SK-N-SH (cell line): Measurements from ENCODE around the gene ABLIM1. TPM values are rescaled to one million over a fixed set of nuclear protein-coding genes. Genes with fewer than 3 reads are reported as not detected.
A peak's percentile ranks its signal among the peaks of the same experiment; 100 is the strongest.

Experiments used
- CTCF ChIA-PET: fragments of 300-600, 350-600 bp; formaldehyde crosslinking; extraction: SDS; loops from one replicate; lab custom pipeline; 2021; lab: Yijun Ruan, JAX
- POLR2A ChIA-PET: fragments of 350-600 bp; sonication (Branson Sonifier 250); formaldehyde crosslinking; extraction: SDS; loops from one replicate; lab custom pipeline; 2020; ENCODE audit warnings: antibody characterized with exemption, inconsistent platforms; lab: Yijun Ruan, JAX
- DNase-seq: peaks from one replicate; pipeline ENCODE4 v3.0.0; 2012
- H2AFZ ChIP-seq: fragments of 200-600 bp; sonication (generic); 2 replicates; pipeline ENCODE4 v1.8.1; 2016; ENCODE audit warnings: antibody characterized with exemption, mild to moderate bottlenecking, low read depth
- H3F3A ChIP-seq: fragments of 200-600 bp; sonication (generic); replicated peaks from 2 replicates; pipeline ENCODE3; 2016; ENCODE audit warnings: antibody characterized with exemption, mild to moderate bottlenecking; ENCODE audit not compliant: insufficient read depth
- H3K27ac ChIP-seq, 2 experiments: fragments of 200-500 bp in 1 of 2; fragments of 200-600 bp in 1 of 2; sonication (Bioruptor generic) in 1 of 2; sonication (generic), shearing (Covaris generic) in 1 of 2; 2 replicates each; pipeline versions ENCODE4 v1.5.1 to v1.6.1; 2014 to 2016; ENCODE audit warnings: low read depth in 2 of 2, inconsistent platforms in 1 of 2, low read length in 1 of 2, mild to moderate bottlenecking in 1 of 2, mixed read lengths in 1 of 2
- H3K27me3 ChIP-seq: fragments of 200-600 bp; sonication (generic), shearing (Covaris generic); 2 replicates; pipeline ENCODE4 v1.6.1; 2016; ENCODE audit warnings: mixed run types; ENCODE audit not compliant: insufficient read depth
- H3K36me3 ChIP-seq, 2 experiments: fragments of 200-500 bp in 1 of 2; fragments of 200-600 bp in 1 of 2; sonication (Bioruptor generic) in 1 of 2; sonication (generic) in 1 of 2; replicated peaks in 1 of 2; 2 replicates each; pipeline versions ENCODE3 to v1.5.1; 2014 to 2016; ENCODE audit warnings: low read length in 1 of 2, mild to moderate bottlenecking in 1 of 2; ENCODE audit not compliant: insufficient read depth in 2 of 2, control insufficient read depth in 1 of 2
- H3K4me1 ChIP-seq, 2 experiments: fragments of 200-500 bp in 1 of 2; fragments of 200-600 bp in 1 of 2; sonication (Bioruptor generic) in 1 of 2; sonication (generic), shearing (Covaris generic) in 1 of 2; 2 replicates each; pipeline versions ENCODE4 v1.5.1 to v1.6.1; 2014 to 2016; ENCODE audit warnings: low read depth in 1 of 2, low read length in 1 of 2, mixed run types in 1 of 2; ENCODE audit not compliant: insufficient read depth in 2 of 2, control insufficient read depth in 1 of 2
- H3K4me2 ChIP-seq: fragments of 200-600 bp; sonication (generic), shearing (Covaris generic); 2 replicates; pipeline ENCODE4 v1.6.1; 2017; ENCODE audit warnings: mixed run types
- H3K4me3 ChIP-seq, 2 experiments: fragments of 200-500 bp in 1 of 2; fragments of 200-600 bp in 1 of 2; sonication (Bioruptor generic) in 1 of 2; sonication (generic), shearing (Covaris generic) in 1 of 2; 2 replicates each; pipeline versions ENCODE4 v1.5.1 to v1.8.1; 2014 to 2016; ENCODE audit warnings: low read depth in 2 of 2, inconsistent platforms in 1 of 2, low read length in 1 of 2, mild to moderate bottlenecking in 1 of 2, mixed read lengths in 1 of 2, moderate library complexity in 1 of 2
- H3K79me2 ChIP-seq: fragments of 200-600 bp; sonication (generic); 2 replicates; pipeline ENCODE4 v1.8.1; 2017; ENCODE audit warnings: mild to moderate bottlenecking; ENCODE audit not compliant: insufficient read depth
- H3K9ac ChIP-seq: fragments of 200-600 bp; sonication (generic); 2 replicates; pipeline ENCODE4 v1.6.1; 2017; ENCODE audit warnings: mixed run types
- H3K9me2 ChIP-seq: fragments of 200-600 bp; sonication (generic); 2 replicates; pipeline ENCODE4 v1.6.1; 2017; ENCODE audit warnings: mixed run types
- H3K9me3 ChIP-seq: fragments of 200-600 bp; sonication (generic); 2 replicates; pipeline ENCODE4 v1.6.1; 2017; ENCODE audit warnings: mixed run types, mild to moderate bottlenecking, moderate library complexity
- H4K20me1 ChIP-seq: fragments of 200-600 bp; sonication (generic); 2 replicates; pipeline ENCODE4 v1.6.1; 2017; ENCODE audit warnings: mild to moderate bottlenecking, mixed run types; ENCODE audit not compliant: insufficient read depth
- CTCF ChIP-seq: fragments of 200-600 bp; sonication (generic); IDR thresholded peaks from 2 replicates; pipeline ENCODE4 v1.6.1; 2017; ENCODE audit warnings: antibody characterized with exemption, mild to moderate bottlenecking, moderate library complexity
- ELF1 ChIP-seq: IDR thresholded peaks from 2 replicates; pipeline ENCODE4 v1.4.0; 2012
- EP300 ChIP-seq, 2 experiments: IDR thresholded peaks; 2 replicates each; pipeline versions ENCODE4 v1.4.0 to v1.6.1; 2012; ENCODE audit warnings: borderline replicate concordance in 1 of 2, low read depth in 1 of 2, low read length in 1 of 2
- FOXM1 ChIP-seq: IDR thresholded peaks from 2 replicates; pipeline ENCODE4 v1.4.0; 2012; ENCODE audit warnings: low read depth, mild to moderate bottlenecking
- JUND ChIP-seq: IDR thresholded peaks from 2 replicates; pipeline ENCODE4 v1.4.0; 2012
- MXI1 ChIP-seq: IDR thresholded peaks from 2 replicates; pipeline ENCODE4 v1.6.1; 2012; ENCODE audit warnings: mild to moderate bottlenecking, low read depth, low read length, improper control_type of control experiment
- NRF1 ChIP-seq: IDR thresholded peaks from 2 replicates; pipeline ENCODE4 v1.6.1; 2012; ENCODE audit warnings: low read depth, mild to moderate bottlenecking, low read length
- POLR2AphosphoS5 ChIP-seq: IDR thresholded peaks from 2 replicates; pipeline ENCODE4 v1.6.1; 2012; ENCODE audit warnings: low read depth, low read length
- RAD21 ChIP-seq: IDR thresholded peaks from 2 replicates; pipeline ENCODE4 v1.6.1; 2012; ENCODE audit warnings: mild to moderate bottlenecking, low read length
- RCOR1 ChIP-seq: fragments of 150-350 bp; IDR thresholded peaks from 2 replicates; pipeline ENCODE4 v1.6.1; 2017; ENCODE audit warnings: antibody characterized with exemption, low read length
- REST ChIP-seq: IDR thresholded peaks from 2 replicates; pipeline ENCODE4 v1.6.1; 2012; ENCODE audit warnings: mild to moderate bottlenecking, low read depth, low read length, moderate library complexity
- RFX5 ChIP-seq: IDR thresholded peaks from 2 replicates; pipeline ENCODE4 v1.6.1; 2012; ENCODE audit warnings: mild to moderate bottlenecking, improper control_type of control experiment, low read length
- RXRA ChIP-seq: IDR thresholded peaks from 2 replicates; pipeline ENCODE4 v1.4.0; 2012; ENCODE audit warnings: low read depth, mild to moderate bottlenecking, borderline replicate concordance
- SMC3 ChIP-seq: IDR thresholded peaks from 2 replicates; pipeline ENCODE4 v1.6.1; 2012; ENCODE audit warnings: low read depth, low read length, improper control_type of control experiment
- TAF1 ChIP-seq: IDR thresholded peaks from 2 replicates; pipeline ENCODE4 v1.6.1; 2012; ENCODE audit warnings: low read depth, mild to moderate bottlenecking, low read length, moderate library complexity, borderline replicate concordance
- TEAD4 ChIP-seq: IDR thresholded peaks from 2 replicates; pipeline ENCODE4 v1.4.0; 2012; ENCODE audit warnings: mild to moderate bottlenecking, borderline replicate concordance; ENCODE audit not compliant: insufficient read depth
- USF1 ChIP-seq: IDR thresholded peaks from 2 replicates; pipeline ENCODE4 v1.4.0; 2012; ENCODE audit warnings: low read depth, borderline replicate concordance
- YY1 ChIP-seq: IDR thresholded peaks from 2 replicates; pipeline ENCODE4 v1.4.0; 2012; ENCODE audit warnings: low read depth, mild to moderate bottlenecking
- WGBS: methylation state at CpG from one replicate; pipeline ENCODE4 v1.1.6; 2017; ENCODE audit warnings: low lambda C conversion rate; 5-methylcytosine and 5-hydroxymethylcytosine counted together
- polyA plus RNA-seq, 3 experiments: library from polyadenylated mRNA; depleted of rRNA; stranded (reverse); fragments of >200 nt; gene quantifications; 2 replicates each; pipeline ENCODE4 v1.2.3, GENCODE V29; 2012

The ABLIM1 gene
- polyA plus RNA-seq, 1 of the 3 experiments (the other 2 are of a cell fraction), result 16.1 TPM

GRCh38 chr10:114694752-114695151 lies 36.7 kb upstream of the ABLIM1 start:
- Histone ChIP-seq H3K4me2 (no peak overlapping the region), H3K27ac (no peak overlapping the region), H3K9ac (no peak overlapping the region), H3K4me1 (peaks cover 5 to 7% of the 10 kb centered on the region in 2 experiments; a peak in 3 of 4 replicates), H3K4me3 (no peak overlapping the region), H3K9me3 (no peaks in the 10 kb centered on the region), H3K9me2 (no peaks in the 10 kb centered on the region), H4K20me1 (no peaks in the 10 kb centered on the region), H3F3A (peaks cover 33% of the 10 kb centered on the region), H3K79me2 (no peaks in the 10 kb centered on the region), H3K36me3 (no peaks in the 10 kb centered on the region), H2AFZ (no peak overlapping the region), H3K27me3 (no peaks in the 10 kb centered on the region)
- CTCF ChIA-PET, result interaction anchor here (0.7 to 1.9 kb wide), 9 partner anchors 9 to 391 kb away, joined by 3 to 6 read pairs (median 4); no protein-coding TSS in a partner anchor
- 62% methylated on average over 8 of the region's 8 CpGs for WGBS
- TF ChIP-seq TAF1, result no peak
- peak; percentile 43; the same call in 1 of the 2 replicates for TF ChIP-seq SMC3
- TF ChIP-seq FOXM1, result no peak
- no peak for TF ChIP-seq RFX5
- no peak for TF ChIP-seq JUND
- TF ChIP-seq EP300 (IDR thresholded peaks at IDR 0.05; ENCODE audit: borderline replicate concordance in 1 of 2, low read depth in 1 of 2, low read length in 1 of 2), result no peak
- TF ChIP-seq ELF1, result no peak
- TF ChIP-seq RAD21, result peak; percentile 60
- peak; percentile 55 for TF ChIP-seq CTCF
- TF ChIP-seq TEAD4, result no peak
- TF ChIP-seq REST, result no peak
- peak; percentile 41 for DNase-seq
- POLR2A ChIA-PET, result no interaction called here

- Histone ChIP-seq H3K9ac (no peak overlapping the region), H3K36me3 (no peaks in the 10 kb centered on the region), H3K4me3 (no peak overlapping the region), H2AFZ (no peak overlapping the region), H3K27ac (no peak overlapping the region), H4K20me1 (no peaks in the 10 kb centered on the region), H3F3A (peaks cover 27% of the 10 kb centered on the region), H3K9me2 (no peaks in the 10 kb centered on the region), H3K4me1 (peaks cover 5 to 7% of the 10 kb centered on the region in 2 experiments; a peak in 3 of 4 replicates), H3K79me2 (no peaks in the 10 kb centered on the region), H3K9me3 (no peaks in the 10 kb centered on the region), H3K27me3 (no peaks in the 10 kb centered on the region), H3K4me2 (no peak overlapping the region)
- ChIA-PET POLR2A (no interaction called here), CTCF (interaction anchor here (0.7 to 1.8 kb wide), 8 partner anchors 9 to 222 kb away, joined by 3 to 6 read pairs (median 4); no protein-coding TSS in a partner anchor)
- DNase-seq, result no peak
- no peak for TF ChIP-seq NRF1
- TF ChIP-seq TAF1, result no peak
- TF ChIP-seq POLR2AphosphoS5, result no peak
- TF ChIP-seq EP300 (IDR thresholded peaks at IDR 0.05; ENCODE audit: borderline replicate concordance in 1 of 2, low read depth in 1 of 2, low read length in 1 of 2), result no peak
- TF ChIP-seq MXI1, result no peak
- TF ChIP-seq USF1, result no peak
- TF ChIP-seq RCOR1, result no peak
- no peak for TF ChIP-seq CTCF
- no peak for TF ChIP-seq RXRA
- TF ChIP-seq YY1, result no peak
- WGBS, result 84% methylated on average over 3 of the region's 3 CpGs
Observed at GRCh38 chr10:114694062-114694461, 36.0 kb upstream of the ABLIM1 start.
